HG02970 (cell line): ENCODE results near the gene CRABP2.

ENCODE experiments used
- ATAC-seq: cut with Tn5 transposase; IDR thresholded peaks from one replicate; pipeline ENCODE4 v1.9.1; 2021; ENCODE audit warnings: mild to moderate bottlenecking, moderate library complexity, moderate number of reproducible peaks; ENCODE audit not compliant: unreplicated experiment, low FRiP score

CRABP2 gene

GRCh38 chr1:156659988-156660751 is 45.2 kb downstream of the CRABP2 start:
- peak; percentile 77 for ATAC-seq

- ATAC-seq, result peak; percentile 5
Observed at GRCh38 chr1:156659661-156659987, 45.8 kb downstream of the CRABP2 start.

- ATAC-seq, result no peak
Observed at GRCh38 chr1:156658945-156659574, 46.3 kb downstream of the CRABP2 start.

- no peak for ATAC-seq
Observed at GRCh38 chr1:156658496-156658895, 46.9 kb downstream of the CRABP2 start.

GRCh38 chr1:156657741-156658319 is 47.6 kb downstream of the CRABP2 start:
- no peak for ATAC-seq

GRCh38 chr1:156656806-156657740 is 48.3 kb downstream of the CRABP2 start:
- no peak for ATAC-seq

GRCh38 chr1:156655904-156656516 is 49.4 kb downstream of the CRABP2 start:
- ATAC-seq, result no peak

GRCh38 chr1:156655151-156655903 is 50.1 kb downstream of the CRABP2 start:
- no peak for ATAC-seq

- ATAC-seq, result no peak
Observed at GRCh38 chr1:156654700-156655099, 50.7 kb downstream of the CRABP2 start.

GRCh38 chr1:156652992-156653355 is 52.4 kb downstream of the CRABP2 start:
- ATAC-seq, result no peak

GRCh38 chr1:156652131-156652991 is 53.0 kb downstream of the CRABP2 start:
- ATAC-seq, result no peak
